Muscle of leg (tissue), 11 donors: ENCODE measurements around the gene OR2T8. TPM values are rescaled to one million over a fixed set of nuclear protein-coding genes. Genes with fewer than 3 reads are reported as not detected.

Experiments used
- DNase-seq: peaks from one replicate; pipeline ENCODE4 v3.0.0; 2013
- H3K27ac ChIP-seq: one replicate; pipeline ENCODE4 v1.5.1; 2013; ENCODE audit warnings: mild to moderate bottlenecking, low read length, control low read depth
- H3K27me3 ChIP-seq: one replicate; pipeline ENCODE4 v1.6.1; 2013; ENCODE audit warnings: low read length; ENCODE audit not compliant: control insufficient read depth, insufficient read depth
- H3K36me3 ChIP-seq: one replicate; pipeline ENCODE4 v1.6.1; 2013; ENCODE audit warnings: low read length; ENCODE audit not compliant: control insufficient read depth, insufficient read depth
- H3K4me1 ChIP-seq: one replicate; pipeline ENCODE4 v1.6.1; 2013; ENCODE audit warnings: low read length; ENCODE audit not compliant: control insufficient read depth, insufficient read depth
- H3K4me3 ChIP-seq: one replicate; pipeline ENCODE4 v1.5.1; 2013; ENCODE audit warnings: low read length, control low read depth
- H3K9me3 ChIP-seq: replicated peaks from 2 replicates; pipeline ENCODE4 v1.6.1; 2013; ENCODE audit warnings: low read depth, low read length; ENCODE audit not compliant: control insufficient read depth
- WGBS: methylation state at CpG from one replicate; pipeline ENCODE4 v1.1.5; 2013; ENCODE audit warnings: missing lambda C conversion rate; ENCODE audit not compliant: insufficient coverage; 5-methylcytosine and 5-hydroxymethylcytosine counted together
- polyA plus RNA-seq, 8 donors: library from polyadenylated mRNA; unstranded; fragments of 120-200 nt; gene quantifications; one replicate each; pipeline versions ENCODE4 v1.2.1 to v1.2.3, GENCODE V29; 2013; ENCODE audit warnings: inconsistent platforms in 1 of 8, low replicate concordance in 1 of 8; ENCODE audit not compliant: insufficient read length in 8 of 8, insufficient read depth in 1 of 8
- total RNA-seq: library from RNA; stranded (reverse); fragments of 120-200 nt; gene quantifications from one replicate; pipeline ENCODE4 v1.2.4, GENCODE V29; 2013

The OR2T8 gene
- total and polyA plus RNA-seq, 9 donors, result 0.12 to 0.27 (median 0.14) TPM; not detected in 6

DNA sequence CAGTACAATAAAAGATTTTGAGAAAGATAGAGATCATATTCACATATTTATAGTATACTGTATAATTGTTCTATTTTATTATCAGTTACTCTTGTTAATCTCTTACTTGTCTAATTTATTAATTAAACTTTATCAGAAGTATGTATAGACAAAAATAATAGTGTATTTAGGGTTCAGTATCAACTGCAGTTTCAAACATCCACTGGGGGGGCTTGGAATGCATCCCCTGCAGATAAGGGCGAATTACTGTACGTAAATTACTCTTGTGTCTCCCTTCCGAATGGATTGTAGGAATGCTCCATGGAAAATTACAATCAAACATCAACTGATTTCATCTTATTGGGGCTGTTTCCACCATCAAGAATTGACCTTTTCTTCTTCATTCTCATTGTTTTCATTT is 28.5 kb downstream of the OR2T8 start, which contains the start of gene OR2L8:
OR2L8 (plus strand) TSS at position 301 of the 400 bp plus-strand sequence; CDS start at position 301, 0 bp downstream.
- H3K9me3 ChIP-seq, result peaks cover 34% of the 10 kb centered on the region
- H3K27ac ChIP-seq, result no peak within 1 kb of the TSS
- no peak for DNase-seq
- WGBS, result 100% methylated on average over 1 of the region's 3 CpGs
- H3K4me3 ChIP-seq, result no peak within 1 kb of the TSS
- H3K27me3 ChIP-seq, result no peaks in the 10 kb centered on the region
- no peaks in the 10 kb centered on the region for H3K4me1 ChIP-seq
- H3K36me3 ChIP-seq, result no peaks in the 10 kb centered on the region

GRCh38 chr1:247953408-247953807 is 33.4 kb downstream of the OR2T8 start:
- Histone ChIP-seq H3K36me3 (no peaks in the 10 kb centered on the region), H3K27ac (no peak overlapping the region), H3K4me1 (no peaks in the 10 kb centered on the region), H3K4me3 (no peak overlapping the region), H3K27me3 (no peaks in the 10 kb centered on the region), H3K9me3 (peaks cover 22% of the 10 kb centered on the region)
- no peak for DNase-seq
- WGBS, result no CpG with 5 or more reads among the region's 1 CpG

DNA sequence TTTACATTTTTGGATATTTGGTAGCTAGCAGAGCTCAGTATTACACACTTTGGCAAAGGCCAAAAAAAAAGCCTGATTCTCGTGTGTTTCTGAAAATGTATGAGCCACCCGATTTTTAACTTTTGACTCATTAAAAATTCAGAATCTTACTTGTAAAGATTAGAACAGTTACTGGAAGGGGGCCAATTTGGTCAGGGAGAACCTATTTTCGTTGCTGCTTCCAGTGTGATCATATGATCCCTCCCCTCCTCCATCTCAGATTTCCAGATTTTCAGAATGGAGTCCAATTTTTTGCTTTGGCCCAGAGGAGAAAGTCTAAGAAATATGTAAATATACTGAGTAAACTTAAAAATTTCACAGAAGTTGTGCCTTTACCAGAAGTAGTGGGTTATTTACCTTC is 41.7 kb downstream of the OR2T8 start:
- no peaks in the 10 kb centered on the region for H3K27me3 ChIP-seq
- no peak for DNase-seq
- H3K4me3 ChIP-seq, result no peak overlapping the region
- H3K36me3 ChIP-seq, result no peaks in the 10 kb centered on the region
- no CpG with 5 or more reads among the region's 3 CpGs for WGBS
- H3K27ac ChIP-seq, result no peak overlapping the region
- peaks cover 11% of the 10 kb centered on the region for H3K9me3 ChIP-seq
- H3K4me1 ChIP-seq, result no peaks in the 10 kb centered on the region

DNA sequence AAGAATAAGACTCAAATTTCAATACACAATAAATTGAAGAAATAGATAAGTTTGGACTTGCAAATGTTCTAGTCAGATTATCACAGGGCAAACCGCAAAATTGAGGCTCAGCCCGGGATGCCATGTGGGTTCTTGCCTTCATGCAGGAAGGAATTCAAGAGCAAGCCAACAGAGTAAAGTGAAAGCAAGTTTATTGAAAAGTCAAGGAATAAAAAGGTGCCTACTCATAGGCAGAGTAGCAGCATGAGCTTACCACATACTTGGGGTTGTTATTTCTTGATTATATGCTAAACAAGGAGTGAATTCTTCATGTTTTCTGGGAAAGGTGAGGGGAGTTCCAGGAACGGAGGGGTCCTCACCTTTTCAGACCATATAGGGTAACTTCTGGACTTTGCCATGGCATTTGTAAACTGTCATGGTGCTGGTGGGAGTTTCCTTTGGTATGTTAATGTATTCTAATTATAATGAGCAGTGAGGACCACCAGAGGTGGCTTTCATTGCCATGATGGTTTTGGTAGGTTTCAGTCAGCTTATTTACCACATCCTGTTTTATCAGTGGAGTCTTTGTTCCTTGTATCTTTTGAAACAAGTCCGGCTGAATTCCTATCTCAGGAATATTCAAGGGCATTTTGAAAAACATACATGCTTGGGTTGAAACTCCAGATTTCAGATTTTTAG is 43.0 kb downstream of the OR2T8 start:
- peaks cover 11% of the 10 kb centered on the region for H3K9me3 ChIP-seq
- H3K4me3 ChIP-seq, result no peak overlapping the region
- H3K27ac ChIP-seq, result no peak overlapping the region
- no peaks in the 10 kb centered on the region for H3K4me1 ChIP-seq
- H3K27me3 ChIP-seq, result no peaks in the 10 kb centered on the region
- no peak for DNase-seq
- WGBS, result 50% methylated on average over 1 of the region's 4 CpGs
- H3K36me3 ChIP-seq, result no peaks in the 10 kb centered on the region

DNA sequence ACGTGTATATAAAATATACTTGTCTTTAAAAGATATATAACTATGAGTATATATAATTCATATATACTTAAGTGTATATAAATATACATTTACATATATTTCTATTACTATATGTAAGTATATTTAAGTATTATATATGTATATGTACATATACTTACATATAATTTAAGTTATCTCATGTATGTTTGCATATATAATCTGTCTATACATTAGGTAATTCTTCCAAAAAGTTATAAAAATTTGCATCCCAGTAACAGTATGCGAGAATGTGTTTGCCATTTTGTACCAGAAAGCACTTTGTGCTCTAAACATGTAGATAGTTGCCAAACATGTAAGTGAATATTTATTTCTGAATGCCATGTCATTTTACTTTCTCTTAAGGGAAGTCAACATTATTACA is 44.9 kb downstream of the OR2T8 start, which contains the start of gene OR2AK2:
OR2AK2 (plus strand) TSS at position 301 of the 400 bp plus-strand sequence. CDS start 144 bp downstream, outside the sequence.
- Histone ChIP-seq H3K4me3 (no peak within 1 kb of the TSS), H3K4me1 (no peaks in the 10 kb centered on the region), H3K9me3 (peaks cover 13% of the 10 kb centered on the region), H3K27me3 (no peaks in the 10 kb centered on the region), H3K36me3 (no peaks in the 10 kb centered on the region), H3K27ac (no peak within 1 kb of the TSS)
- no peak for DNase-seq
- WGBS, result no CpG with 5 or more reads among the region's 2 CpGs

DNA sequence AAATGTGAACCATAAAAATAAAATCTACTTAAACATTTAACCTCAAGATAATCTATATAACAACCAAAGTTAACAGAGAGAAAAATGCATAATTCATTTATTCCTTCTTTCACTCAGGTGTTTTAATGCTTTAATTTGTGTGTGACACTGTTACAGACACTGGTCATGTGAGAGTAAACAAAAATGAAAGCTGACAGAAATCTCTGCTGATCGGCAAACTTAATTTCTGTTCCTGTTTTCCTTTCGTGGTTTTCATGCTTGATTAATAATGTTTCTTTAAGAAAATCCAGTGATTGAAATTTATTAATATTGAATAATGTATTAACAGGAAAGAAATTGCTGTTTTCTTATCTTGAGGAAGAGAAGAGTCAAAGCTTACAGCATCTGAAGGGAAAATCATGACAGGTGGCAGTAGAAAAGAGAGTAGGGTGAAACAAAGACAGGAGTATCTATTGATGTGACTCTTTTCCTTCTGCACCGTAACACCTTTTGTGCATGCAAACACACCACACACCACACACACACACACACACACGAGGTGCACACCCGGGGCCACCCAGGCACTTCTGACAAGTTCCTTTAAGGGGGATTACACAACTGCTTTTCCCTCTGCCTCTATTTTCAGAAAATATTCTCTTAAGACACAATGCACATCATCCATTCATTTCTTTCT is 46.6 kb downstream of the OR2T8 start:
- peaks cover 18% of the 10 kb centered on the region for H3K9me3 ChIP-seq

More for the DNA sequence above, 46.6 kb downstream of the OR2T8 start:
- H3K36me3 ChIP-seq, result no peaks in the 10 kb centered on the region
- no peaks in the 10 kb centered on the region for H3K27me3 ChIP-seq
- H3K27ac ChIP-seq, result no peak overlapping the region
- no peaks in the 10 kb centered on the region for H3K4me1 ChIP-seq
- no peak overlapping the region for H3K4me3 ChIP-seq
- peak; percentile 7 for DNase-seq
- 0% methylated on average over 1 of the region's 5 CpGs for WGBS

Other genes starting within 250 kb of the OR2T8 start
- not detected for gene OR13G1, start 240.5 kb upstream of the OR2T8 start, total RNA-seq
- under 1 TPM in 1 of 8 donors, not detected in 7; 0.08 TPM for gene OR13G1, start 240.5 kb upstream of the OR2T8 start, polyA plus RNA-seq
- not detected for gene OR6F1, start 203.6 kb upstream of the OR2T8 start, total RNA-seq
- gene OR6F1, start 203.6 kb upstream of the OR2T8 start, polyA plus RNA-seq, result not detected
- not detected for gene OR14K1, start 181.6 kb upstream of the OR2T8 start, total RNA-seq
- gene OR14K1, start 181.6 kb upstream of the OR2T8 start, polyA plus RNA-seq, result not detected
- gene OR14A2, start 172.1 kb upstream of the OR2T8 start, total RNA-seq, result not detected
- gene OR14A2, start 172.1 kb upstream of the OR2T8 start, polyA plus RNA-seq, result not detected
- not detected for gene OR1C1, start 159.7 kb upstream of the OR2T8 start, total RNA-seq
- gene OR1C1, start 159.7 kb upstream of the OR2T8 start, polyA plus RNA-seq, result not detected
- gene OR14A16, start 96.1 kb upstream of the OR2T8 start, total RNA-seq, result not detected
- gene OR14A16, start 96.1 kb upstream of the OR2T8 start, polyA plus RNA-seq, result not detected
- gene OR11L1, start 78.4 kb upstream of the OR2T8 start, total RNA-seq, result not detected
- not detected for gene OR11L1, start 78.4 kb upstream of the OR2T8 start, polyA plus RNA-seq
- 1.6 TPM for gene TRIM58, start 63.1 kb upstream of the OR2T8 start, total RNA-seq
- 1 to 10 TPM; 1.4 to 6.4 (median 3.6) TPM for gene TRIM58, start 63.1 kb upstream of the OR2T8 start, polyA plus RNA-seq
- 0.27 TPM for gene OR2W3, start 24.7 kb upstream of the OR2T8 start, total RNA-seq
- gene OR2W3, start 24.7 kb upstream of the OR2T8 start, polyA plus RNA-seq, result 1 to 10 TPM in 4 of 8 donors, under 1 TPM in 4; 0.68 to 1.5 (median 1.0) TPM
- not detected for gene OR2AJ1, start 4.6 kb downstream of the OR2T8 start, total RNA-seq
- gene OR2AJ1, start 4.6 kb downstream of the OR2T8 start, polyA plus RNA-seq, result not detected
- gene OR2L8, start 28.6 kb downstream of the OR2T8 start, total RNA-seq, result not detected
- not detected for gene OR2L8, start 28.6 kb downstream of the OR2T8 start, polyA plus RNA-seq
- not detected for gene OR2AK2, start 45.0 kb downstream of the OR2T8 start, total RNA-seq
- gene OR2AK2, start 45.0 kb downstream of the OR2T8 start, polyA plus RNA-seq, result not detected
- gene OR2L5, start 93.4 kb downstream of the OR2T8 start, total RNA-seq, result not detected
- not detected for gene OR2L5, start 93.4 kb downstream of the OR2T8 start, polyA plus RNA-seq
- gene OR2L2, start 109.8 kb downstream of the OR2T8 start, total RNA-seq, result 0.04 TPM
- under 1 TPM in 2 of 8 donors, not detected in 6; 0.04 to 0.16 TPM for gene OR2L2, start 109.8 kb downstream of the OR2T8 start, polyA plus RNA-seq
- gene OR2L3, start 126.6 kb downstream of the OR2T8 start, total RNA-seq, result not detected
- not detected for gene OR2L3, start 126.6 kb downstream of the OR2T8 start, polyA plus RNA-seq
- gene OR2L13, start 174.9 kb downstream of the OR2T8 start, total RNA-seq, result not detected
- not detected for gene OR2L13, start 174.9 kb downstream of the OR2T8 start, polyA plus RNA-seq
- not detected for gene OR2M5, start 224.9 kb downstream of the OR2T8 start, total RNA-seq
- not detected for gene OR2M5, start 224.9 kb downstream of the OR2T8 start, polyA plus RNA-seq